Trophoblast cell (in vitro differentiated cells and primary cell): ENCODE measurements around the gene NAT14.
A peak's percentile ranks its signal among the peaks of the same experiment; 100 is the strongest.
"Not testable (repeated sequence)": the region's sequence is repeated elsewhere in the genome, so short reads cannot be mapped to it uniquely, and the experiment has no call there.

Source experiments
- DNase-seq, 2 donors: peaks; one replicate each; pipeline ENCODE4 v3.0.0-alpha.2; 2016
- H2AFZ ChIP-seq: 2 replicates; pipeline ENCODE4 v1.6.1; 2013; ENCODE audit warnings: low read length, moderate library complexity, mild to moderate bottlenecking; ENCODE audit not compliant: insufficient read depth, poor library complexity
- H2AK5ac ChIP-seq: 2 replicates; pipeline ENCODE4 v1.6.1; 2013; ENCODE audit warnings: mild to moderate bottlenecking, low read length
- H2BK120ac ChIP-seq: 2 replicates; pipeline ENCODE4 v1.6.1; 2013; ENCODE audit warnings: low read length, mild to moderate bottlenecking, moderate library complexity; ENCODE audit not compliant: insufficient read depth, poor library complexity
- H2BK12ac ChIP-seq: 2 replicates; pipeline ENCODE4 v1.6.1; 2013; ENCODE audit warnings: mild to moderate bottlenecking, low read length, moderate library complexity
- H2BK5ac ChIP-seq: 2 replicates; pipeline ENCODE4 v1.6.1; 2013; ENCODE audit warnings: low read length, low read depth, moderate library complexity, mild to moderate bottlenecking; ENCODE audit not compliant: poor library complexity
- H3K14ac ChIP-seq: 2 replicates; pipeline ENCODE4 v1.6.1; 2013; ENCODE audit warnings: mild to moderate bottlenecking, low read length
- H3K18ac ChIP-seq: 2 replicates; pipeline ENCODE4 v1.6.1; 2013; ENCODE audit warnings: mild to moderate bottlenecking, low read length
- H3K23ac ChIP-seq: 2 replicates; pipeline ENCODE4 v1.6.1; 2013; ENCODE audit warnings: low read length
- H3K27ac ChIP-seq: 2 replicates; pipeline ENCODE4 v1.5.1; 2013; ENCODE audit warnings: low read depth, mild to moderate bottlenecking, inconsistent platforms, low read length, moderate library complexity
- H3K27me3 ChIP-seq: 2 replicates; pipeline ENCODE4 v1.6.1; 2013; ENCODE audit warnings: inconsistent platforms, mild to moderate bottlenecking, low read length, moderate library complexity; ENCODE audit not compliant: insufficient read depth
- H3K36me3 ChIP-seq, 2 experiments: 1 replicate in 1 of 2; 2 replicates in 1 of 2; pipeline ENCODE4 v1.6.1; 2013; ENCODE audit warnings: low read length in 2 of 2, mild to moderate bottlenecking in 2 of 2, moderate library complexity in 1 of 2; ENCODE audit not compliant: insufficient read depth in 2 of 2, control insufficient read depth in 1 of 2
- H3K4ac ChIP-seq: 2 replicates; pipeline ENCODE4 v1.6.1; 2013; ENCODE audit warnings: low read depth, mild to moderate bottlenecking, low read length, moderate library complexity
- H3K4me1 ChIP-seq, 2 experiments: 1 replicate in 1 of 2; 2 replicates in 1 of 2; pipeline ENCODE4 v1.6.1; 2013; ENCODE audit warnings: low read length in 2 of 2, mild to moderate bottlenecking in 2 of 2, moderate library complexity in 1 of 2; ENCODE audit not compliant: insufficient read depth in 2 of 2, control insufficient read depth in 1 of 2
- H3K4me2 ChIP-seq: 2 replicates; pipeline ENCODE4 v1.6.1; 2013; ENCODE audit warnings: inconsistent platforms, mild to moderate bottlenecking, low read length, moderate library complexity
- H3K4me3 ChIP-seq: 2 replicates; pipeline ENCODE4 v1.5.1; 2013; ENCODE audit warnings: mild to moderate bottlenecking, low read depth, low read length, inconsistent platforms
- H3K79me1 ChIP-seq: one replicate; pipeline ENCODE4 v1.6.1; 2013; ENCODE audit warnings: low read length
- H3K79me2 ChIP-seq: 2 replicates; pipeline ENCODE4 v1.6.1; 2013; ENCODE audit warnings: low read length, mild to moderate bottlenecking; ENCODE audit not compliant: control insufficient read depth, insufficient read depth, poor library complexity
- H3K9ac ChIP-seq: 2 replicates; pipeline ENCODE4 v1.6.1; 2013; ENCODE audit warnings: mild to moderate bottlenecking, low read length
- H3K9me3 ChIP-seq: 2 replicates; pipeline ENCODE4 v1.6.1; 2013; ENCODE audit warnings: low read depth, mild to moderate bottlenecking, control low read depth, inconsistent platforms, low read length; ENCODE audit not compliant: insufficient read depth
- H4K12ac ChIP-seq: 2 replicates; pipeline ENCODE4 v1.6.1; 2013; ENCODE audit warnings: low read depth, mild to moderate bottlenecking, low read length, moderate library complexity
- H4K8ac ChIP-seq: 2 replicates; pipeline ENCODE4 v1.6.1; 2013; ENCODE audit warnings: low read depth, mild to moderate bottlenecking, low read length, moderate library complexity
- H4K91ac ChIP-seq: one replicate; pipeline ENCODE4 v1.6.1; 2013; ENCODE audit warnings: low read depth, mild to moderate bottlenecking, low read length, moderate library complexity
- WGBS: extraction: QIAGEN DNeasy Blood & Tissue Kit; methylation state at CpG from one replicate; pipeline ENCODE4 v1.1.7; 2013; ENCODE audit warnings: missing lambda C conversion rate; ENCODE audit not compliant: insufficient read length, insufficient coverage; ENCODE audit errors: extremely low coverage; 5-methylcytosine and 5-hydroxymethylcytosine counted together

The NAT14 gene

DNA sequence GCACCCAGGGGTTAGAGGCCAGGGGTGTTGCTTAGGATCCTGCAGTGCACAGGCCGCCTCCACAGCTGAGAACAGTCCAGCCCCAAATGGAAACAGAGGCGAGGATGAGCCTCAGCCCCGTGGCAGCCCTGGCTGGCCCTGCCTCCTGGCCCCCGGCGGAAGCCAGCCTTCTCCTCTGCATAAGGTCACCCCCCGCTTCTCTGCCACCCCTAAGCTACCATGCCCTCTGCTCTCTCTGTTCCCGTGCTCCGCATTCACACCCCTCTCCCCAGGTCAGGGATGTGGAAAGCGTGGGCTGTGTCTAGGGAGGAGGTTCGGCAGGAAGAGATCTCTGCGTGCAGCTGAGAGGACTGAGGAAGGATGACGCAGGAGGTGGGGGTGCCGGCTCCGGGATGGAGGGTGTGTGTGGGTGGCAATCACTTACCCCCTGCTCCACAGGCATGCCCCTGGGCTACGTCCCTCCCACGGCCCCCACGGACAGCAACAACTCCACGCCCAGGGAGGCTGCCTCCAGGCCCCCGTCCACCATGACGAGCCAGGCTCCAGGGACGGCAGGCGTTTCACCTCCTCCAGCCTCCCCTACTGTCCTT is 9.3 kb downstream of the NAT14 start:
- peak overlapping the region; percentile 3 for H3K18ac ChIP-seq
- no peak overlapping the region for H2BK5ac ChIP-seq
- no peak overlapping the region for H2BK120ac ChIP-seq
- peaks cover 18 to 24% of the 10 kb centered on the region in 2 experiments for H3K4me1 ChIP-seq
- H3K4ac ChIP-seq, result no peak overlapping the region
- no peaks in the 10 kb centered on the region for H3K27me3 ChIP-seq
- peak overlapping the region; percentile 1 for H3K14ac ChIP-seq
- H3K9me3 ChIP-seq, result no peaks in the 10 kb centered on the region
- no peak overlapping the region for H3K23ac ChIP-seq
- no peak overlapping the region for H4K91ac ChIP-seq
- peaks cover 18 to 24% of the 10 kb centered on the region in 2 experiments for H3K36me3 ChIP-seq
- H2BK12ac ChIP-seq, result no peak overlapping the region
- H3K79me1 ChIP-seq, result peaks cover 5% of the 10 kb centered on the region
- no peak overlapping the region for H4K8ac ChIP-seq
- H3K79me2 ChIP-seq, result no peaks in the 10 kb centered on the region
- H2AK5ac ChIP-seq, result peak overlapping the region; percentile 5
- no peak overlapping the region for H3K27ac ChIP-seq
- no peak overlapping the region for H3K4me3 ChIP-seq
- no peak overlapping the region for H3K4me2 ChIP-seq
- H2AFZ ChIP-seq, result no peak overlapping the region
- WGBS, result no CpG with 5 or more reads among the region's 22 CpGs
- DNase-seq, result no peak
- no peak overlapping the region for H4K12ac ChIP-seq
- H3K9ac ChIP-seq, result no peak overlapping the region

DNA sequence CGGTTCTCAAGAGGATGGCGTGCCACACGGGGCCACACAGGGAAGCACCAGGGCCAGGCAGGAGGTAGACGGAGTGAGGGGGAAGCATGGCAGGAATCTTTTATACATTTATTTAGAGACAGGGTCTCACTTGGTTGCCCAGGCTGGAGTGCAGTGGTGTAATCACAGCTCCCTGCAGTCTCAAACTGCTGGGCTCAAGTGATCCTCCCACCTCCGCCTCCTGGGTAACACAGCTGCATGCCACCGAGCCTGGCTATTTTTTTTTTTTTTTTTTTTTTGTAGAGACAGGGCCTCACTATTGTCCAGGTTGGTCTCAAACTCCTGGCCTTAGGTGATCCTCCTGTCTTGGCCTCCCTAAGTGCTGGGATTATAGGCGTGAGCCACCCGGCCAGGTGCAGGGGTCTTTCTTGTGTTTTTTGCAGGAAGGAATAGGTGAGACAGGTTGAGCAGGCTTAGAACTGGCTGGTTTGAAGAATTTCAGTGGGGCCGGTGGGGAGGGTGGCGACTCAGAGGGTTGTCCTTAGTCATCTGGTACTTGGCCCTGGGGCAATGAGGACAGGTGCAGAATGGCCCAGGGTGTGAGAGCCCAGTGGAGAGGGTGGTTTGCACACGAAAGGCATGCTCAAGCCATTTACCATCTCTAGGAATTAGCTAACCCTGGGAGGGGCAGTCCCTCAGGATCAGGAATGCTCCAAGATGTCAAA is 10.8 kb downstream of the NAT14 start:
- H4K12ac ChIP-seq, result no peak overlapping the region
- H3K18ac ChIP-seq, result no peak overlapping the region
- H3K36me3 ChIP-seq, result peaks cover 30 to 33% of the 10 kb centered on the region in 2 experiments
- H3K4me2 ChIP-seq, result no peak overlapping the region
- H2BK5ac ChIP-seq, result no peak overlapping the region
- no peak overlapping the region for H3K27ac ChIP-seq
- H3K79me1 ChIP-seq, result no peaks in the 10 kb centered on the region
- DNase-seq, result peak; percentile 82 to 85
- no peak overlapping the region for H3K23ac ChIP-seq
- no peak overlapping the region for H3K14ac ChIP-seq
- no peak overlapping the region for H3K9ac ChIP-seq
- peaks cover 11 to 17% of the 10 kb centered on the region in 2 experiments for H3K4me1 ChIP-seq
- no peak overlapping the region for H4K91ac ChIP-seq
- no peak overlapping the region for H4K8ac ChIP-seq
- H2BK120ac ChIP-seq, result no peak overlapping the region
- no CpG with 5 or more reads among the region's 11 CpGs for WGBS
- H3K79me2 ChIP-seq, result no peaks in the 10 kb centered on the region
- no peak overlapping the region for H2BK12ac ChIP-seq
- no peak overlapping the region for H3K4me3 ChIP-seq
- H3K27me3 ChIP-seq, result no peaks in the 10 kb centered on the region
- no peak overlapping the region for H2AFZ ChIP-seq
- no peak overlapping the region for H3K4ac ChIP-seq
- H3K9me3 ChIP-seq, result no peaks in the 10 kb centered on the region
- H2AK5ac ChIP-seq, result no peak overlapping the region

DNA sequence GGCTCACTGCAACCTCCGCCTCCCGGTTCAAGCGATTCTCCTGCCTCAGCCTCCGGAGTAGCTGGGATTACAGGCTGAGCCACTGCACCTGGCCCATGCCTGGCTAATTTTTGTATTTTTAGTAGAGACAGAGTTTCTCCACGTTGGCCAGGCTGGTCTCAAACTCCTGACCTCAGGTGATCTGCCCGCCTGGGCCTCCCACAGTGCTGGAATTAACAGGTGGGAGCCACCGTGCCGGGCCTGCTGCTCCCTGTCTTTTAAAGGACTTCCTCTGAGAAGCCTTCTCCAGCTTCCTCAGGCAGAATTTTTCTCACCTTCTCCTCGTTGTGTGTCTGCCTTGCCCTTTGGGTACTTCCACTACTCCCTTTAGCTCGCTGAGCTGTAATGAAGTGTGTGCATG is 11.8 kb downstream of the NAT14 start:
- not testable (repeated sequence) for H3K4ac ChIP-seq, H3K4me2 ChIP-seq, H3K23ac ChIP-seq, H3K4me3 ChIP-seq, H4K8ac ChIP-seq, H2AFZ ChIP-seq, H4K12ac ChIP-seq, H3K27ac ChIP-seq, H3K9ac ChIP-seq, H3K79me1 ChIP-seq, H2AK5ac ChIP-seq, H3K18ac ChIP-seq, H3K79me2 ChIP-seq, DNase-seq, H3K14ac ChIP-seq, H2BK120ac ChIP-seq, H3K9me3 ChIP-seq, H4K91ac ChIP-seq, H2BK12ac ChIP-seq, H3K27me3 ChIP-seq, H2BK5ac ChIP-seq
- H3K36me3 ChIP-seq, result peaks cover 25 to 34% of the 10 kb centered on the region in 2 experiments
- H3K4me1 ChIP-seq, result peaks cover 11 to 13% of the 10 kb centered on the region in 2 experiments
- no CpG with 5 or more reads among the region's 10 CpGs for WGBS

DNA sequence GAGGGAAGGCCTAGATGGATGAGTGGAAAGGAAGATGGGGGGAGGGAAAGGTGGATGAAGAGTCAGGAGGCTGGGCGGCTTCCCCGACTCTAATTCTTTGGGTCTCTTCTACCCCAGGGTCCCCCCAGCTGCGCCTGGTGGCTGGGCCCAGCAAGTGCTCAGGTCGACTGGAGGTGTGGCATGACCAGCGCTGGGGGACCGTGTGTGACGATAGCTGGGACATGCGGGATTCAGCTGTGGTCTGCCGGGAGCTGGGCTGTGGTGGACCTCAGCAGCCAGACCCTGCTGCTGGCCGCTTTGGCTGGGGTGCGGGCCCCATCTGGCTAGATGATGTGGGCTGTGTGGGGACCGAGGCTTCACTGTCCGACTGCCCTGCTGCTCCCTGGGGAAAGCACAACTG is 12.8 kb downstream of the NAT14 start:
- Histone ChIP-seq H3K9ac (no peak overlapping the region), H3K9me3 (no peaks in the 10 kb centered on the region), H3K4me2 (no peak overlapping the region), H3K36me3 (peaks cover 25 to 34% of the 10 kb centered on the region in 2 experiments), H3K27ac (no peak overlapping the region), H2AK5ac (no peak overlapping the region), H3K14ac (no peak overlapping the region), H2AFZ (no peak overlapping the region), H3K4me3 (no peak overlapping the region), H3K23ac (no peak overlapping the region), H2BK12ac (no peak overlapping the region), H4K12ac (no peak overlapping the region), H2BK5ac (no peak overlapping the region), H3K79me1 (no peaks in the 10 kb centered on the region), H3K27me3 (no peaks in the 10 kb centered on the region), H3K18ac (no peak overlapping the region), H4K91ac (no peak overlapping the region), H2BK120ac (no peak overlapping the region), H3K4me1 (peaks cover 11 to 12% of the 10 kb centered on the region in 2 experiments), H4K8ac (no peak overlapping the region), H3K79me2 (no peaks in the 10 kb centered on the region), H3K4ac (no peak overlapping the region)
- WGBS, result no CpG with 5 or more reads among the region's 13 CpGs
- no peak for DNase-seq
